Skeletal muscle satellite cell (primary cell): ENCODE measurements around the gene NACC1.
"Not testable (repeated sequence)": the region's sequence is repeated elsewhere in the genome, so short reads cannot be mapped to it uniquely, and the experiment has no call there.

Source experiments
- H3K27me3 ChIP-seq: 2 replicates; pipeline ENCODE4 v1.7.0; 2013; ENCODE audit warnings: low read length; ENCODE audit not compliant: control insufficient read depth, insufficient read depth
- H3K36me3 ChIP-seq: 2 replicates; pipeline ENCODE4 v1.7.0; 2013; ENCODE audit warnings: mild to moderate bottlenecking, control low read depth, low read length; ENCODE audit not compliant: insufficient read depth
- H3K4me1 ChIP-seq: 2 replicates; pipeline ENCODE4 v1.7.0; 2013; ENCODE audit warnings: low read length; ENCODE audit not compliant: control insufficient read depth, insufficient read depth
- H3K4me2 ChIP-seq: 2 replicates; pipeline ENCODE4 v1.7.0; 2013; ENCODE audit warnings: mild to moderate bottlenecking, low read length
- H3K4me3 ChIP-seq: 2 replicates; pipeline ENCODE4 v1.7.0; 2013; ENCODE audit warnings: low read length
- H3K9ac ChIP-seq: 2 replicates; pipeline ENCODE4 v1.7.0; 2013; ENCODE audit warnings: mild to moderate bottlenecking, low read depth, low read length, moderate library complexity
- H3K9me3 ChIP-seq: replicated peaks from 2 replicates; pipeline ENCODE4 v1.7.0; 2013; ENCODE audit warnings: mild to moderate bottlenecking, control low read depth, low read length

Gene NACC1

DNA sequence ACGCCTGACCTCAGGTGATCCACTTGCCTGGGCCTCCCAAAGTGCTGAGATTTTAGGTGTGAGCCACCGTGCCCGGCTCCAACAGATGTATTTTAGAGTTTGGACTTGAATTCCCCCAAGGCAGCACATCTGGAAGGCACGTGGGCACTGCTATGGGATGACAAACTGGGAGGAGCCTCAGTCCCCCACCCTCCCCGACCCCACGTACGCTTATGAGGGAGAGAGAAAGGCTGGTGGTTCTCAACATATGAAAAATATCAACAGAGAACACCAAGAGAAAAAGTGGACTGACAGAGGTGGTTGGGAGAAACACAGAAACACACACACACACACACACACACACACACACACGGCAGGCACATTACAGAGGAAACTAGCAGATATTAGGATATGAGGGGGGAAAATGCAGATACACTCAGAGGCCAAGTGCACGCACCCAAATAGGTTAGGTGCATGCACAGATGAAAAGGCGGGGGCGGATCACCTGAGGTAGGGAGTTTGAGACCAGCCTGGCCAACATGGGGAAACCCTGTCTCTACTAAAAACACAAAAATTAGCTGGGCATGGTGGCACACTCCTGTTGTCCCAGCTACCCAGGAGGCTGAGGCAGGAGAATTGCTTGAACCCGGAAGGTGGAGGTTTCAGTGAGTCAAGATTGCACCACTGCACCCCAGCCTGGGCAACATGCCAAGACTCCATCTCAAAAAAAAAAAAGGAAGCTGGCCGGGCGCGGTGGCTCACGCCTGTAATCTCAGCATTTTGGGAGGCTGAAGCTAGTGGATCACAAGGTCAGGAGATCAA is 28.9 kb downstream of the NACC1 start:
- no peaks in the 10 kb centered on the region for H3K27me3 ChIP-seq
- H3K36me3 ChIP-seq = peaks cover 10% of the 10 kb centered on the region
- no peaks in the 10 kb centered on the region for H3K9me3 ChIP-seq
- H3K4me2 ChIP-seq = no peak overlapping the region
- no peak overlapping the region for H3K4me3 ChIP-seq
- H3K4me1 ChIP-seq = peaks cover 29% of the 10 kb centered on the region
- H3K9ac ChIP-seq = no peak overlapping the region

DNA sequence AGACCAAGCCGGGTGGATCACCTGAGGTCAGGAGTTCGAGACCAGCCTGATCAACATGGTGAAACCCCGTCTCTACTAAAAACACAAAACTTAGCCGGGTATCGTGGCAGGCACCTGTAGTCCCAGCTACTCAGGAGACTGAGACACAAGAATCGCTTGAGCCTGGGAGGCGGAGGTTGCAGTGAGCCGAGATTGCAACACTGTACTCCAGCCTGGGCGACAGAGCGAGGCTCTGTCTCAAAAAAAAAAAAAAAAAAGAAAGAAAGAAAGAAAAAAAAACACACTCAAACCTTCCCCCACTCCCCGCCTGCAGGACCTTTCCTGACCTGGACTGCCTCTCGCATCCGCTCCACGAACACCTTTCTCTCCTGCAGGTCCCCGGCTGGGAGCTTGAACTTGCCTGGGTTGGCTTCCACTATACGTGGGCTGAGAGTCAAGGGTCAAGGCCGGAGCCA is 31.1 kb downstream of the NACC1 start:
- Histone ChIP-seq H3K4me1 (peaks cover 15% of the 10 kb centered on the region), H3K9ac (peak overlapping the region; percentile 98), H3K4me2 (peak overlapping the region; percentile 93), H3K36me3 (peaks cover 18% of the 10 kb centered on the region), H3K4me3 (peak overlapping the region; percentile 90)
- not testable (repeated sequence) for H3K9me3 ChIP-seq, H3K27me3 ChIP-seq

DNA sequence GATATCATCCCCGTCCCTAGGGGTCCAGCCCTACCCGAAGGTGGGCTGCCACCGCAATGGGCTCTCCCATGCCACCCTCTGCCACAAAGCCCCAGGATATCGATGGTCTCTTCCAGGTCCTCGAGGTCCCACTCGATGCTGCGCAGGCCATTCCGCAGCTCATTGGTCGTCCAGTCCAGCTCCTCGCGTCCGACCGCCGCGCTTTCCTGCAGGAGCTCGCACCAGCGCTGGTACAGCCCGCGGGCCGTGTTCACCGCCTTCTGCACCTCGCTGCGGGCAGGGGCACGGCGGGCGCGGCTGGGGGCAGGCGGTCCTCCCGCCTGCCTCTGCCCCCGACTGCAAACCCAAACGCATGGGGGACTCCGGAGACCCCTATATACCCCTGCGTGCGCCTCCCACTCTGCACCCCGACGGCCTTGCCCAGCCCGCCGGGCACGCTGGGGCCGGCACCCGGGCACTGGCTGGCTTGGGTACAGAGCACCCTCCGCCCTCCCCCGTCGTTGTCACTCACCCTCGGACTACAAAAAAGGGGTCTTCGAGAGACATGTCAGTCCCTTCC is 31.6 kb downstream of the NACC1 start:
- no peaks in the 10 kb centered on the region for H3K9me3 ChIP-seq
- H3K4me3 ChIP-seq = peak overlapping the region; percentile 90
- H3K9ac ChIP-seq = peak overlapping the region; percentile 98
- no peaks in the 10 kb centered on the region for H3K27me3 ChIP-seq
- H3K4me1 ChIP-seq = peaks cover 12% of the 10 kb centered on the region
- peak overlapping the region; percentile 93 for H3K4me2 ChIP-seq
- peaks cover 18% of the 10 kb centered on the region for H3K36me3 ChIP-seq

DNA sequence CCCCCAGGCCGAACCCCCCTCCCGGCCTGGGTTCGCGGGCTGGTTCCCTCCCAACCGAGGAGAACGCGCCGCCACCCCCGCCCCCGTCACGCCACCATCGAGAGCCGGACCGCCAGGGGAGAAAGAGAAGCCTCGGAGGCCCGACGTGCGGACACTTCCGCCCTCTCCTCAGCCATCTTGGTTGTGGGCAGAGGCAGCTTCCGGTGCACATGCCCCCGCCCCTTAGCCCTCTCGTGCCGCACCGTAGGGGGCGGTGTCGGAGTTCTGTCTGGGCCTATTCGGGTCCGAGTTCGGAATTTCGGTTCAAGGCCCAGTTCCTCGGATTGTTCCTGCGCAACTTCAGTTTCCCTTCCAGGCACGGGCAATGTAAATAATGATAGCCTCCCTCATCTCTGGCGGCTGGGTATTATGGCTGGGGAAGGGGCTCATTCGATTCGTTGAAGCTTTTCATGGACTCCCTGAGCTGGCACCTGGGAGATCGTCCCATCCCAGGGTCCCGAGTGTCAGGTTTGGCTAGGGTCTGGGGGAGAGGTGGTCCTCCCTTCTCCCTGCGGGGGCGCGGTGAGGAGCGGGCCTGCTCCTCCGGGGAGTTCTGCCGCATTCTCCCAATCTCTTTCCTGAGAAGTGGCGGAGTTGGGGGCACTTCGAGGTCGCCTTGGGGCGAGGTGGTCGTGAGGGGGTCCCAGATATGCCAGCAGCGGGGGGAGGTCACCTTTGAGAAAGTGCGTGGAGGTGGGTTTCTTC is 32.3 kb downstream of the NACC1 start, which contains the start of the genes IER2 and STX10:
Gene IER2 (plus strand): TSS at position 225 of the 744 bp plus-strand sequence. CDS start 2,776 bp downstream, outside the sequence.
Gene STX10 (minus strand): TSS at position 189 of the 744 bp plus-strand sequence. CDS start 202 bp downstream, outside the sequence.
- Histone ChIP-seq H3K27me3 (no peaks in the 10 kb centered on the region), H3K4me2 (peak within 1 kb of the TSS; percentile 93), H3K4me3 (peak within 1 kb of the TSS; percentile 90), H3K4me1 (peaks cover 17% of the 10 kb centered on the region), H3K36me3 (peaks cover 17% of the 10 kb centered on the region), H3K9me3 (no peaks in the 10 kb centered on the region), H3K9ac (peak within 1 kb of the TSS; percentile 98)

DNA sequence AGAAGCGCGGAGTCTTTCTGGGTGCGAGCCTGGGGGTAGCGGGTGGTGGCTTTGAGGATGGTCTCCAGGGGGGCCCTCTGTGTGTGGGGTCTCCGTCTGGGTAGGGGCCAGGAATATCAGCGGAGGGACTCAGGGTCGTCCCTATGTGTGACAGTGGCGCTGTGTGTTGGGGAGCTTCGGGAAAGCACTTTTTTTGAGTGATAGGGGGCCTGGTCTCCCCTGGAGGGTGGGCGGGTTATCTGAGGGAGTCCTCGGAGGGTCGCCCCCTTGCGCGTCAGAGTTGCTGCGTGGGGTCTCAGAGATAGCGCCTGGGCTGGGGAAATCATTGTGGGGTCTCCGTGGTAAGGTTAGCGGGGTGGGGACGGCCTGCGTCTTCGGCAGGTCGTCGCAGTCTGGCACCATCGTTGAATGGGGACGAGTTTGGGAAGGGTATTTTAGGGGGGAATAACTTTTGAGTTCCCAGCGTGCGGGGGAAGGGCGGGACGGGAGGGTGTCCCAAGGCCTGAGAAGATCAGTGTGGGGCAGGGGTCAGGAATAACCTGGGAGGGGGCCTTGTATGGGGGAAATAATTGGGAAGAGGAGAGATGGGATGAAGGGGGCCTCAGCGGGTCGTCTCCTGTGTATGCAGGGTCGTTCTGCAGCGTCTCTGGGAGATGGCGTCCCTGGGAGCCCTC is 33.0 kb downstream of the NACC1 start:
- peaks cover 17% of the 10 kb centered on the region for H3K36me3 ChIP-seq
- H3K4me2 ChIP-seq = peak overlapping the region; percentile 93
- H3K9ac ChIP-seq = peak overlapping the region; percentile 98
- peaks cover 24% of the 10 kb centered on the region for H3K4me1 ChIP-seq
- H3K4me3 ChIP-seq = peak overlapping the region; percentile 90
- H3K27me3 ChIP-seq = no peaks in the 10 kb centered on the region
- no peaks in the 10 kb centered on the region for H3K9me3 ChIP-seq

DNA sequence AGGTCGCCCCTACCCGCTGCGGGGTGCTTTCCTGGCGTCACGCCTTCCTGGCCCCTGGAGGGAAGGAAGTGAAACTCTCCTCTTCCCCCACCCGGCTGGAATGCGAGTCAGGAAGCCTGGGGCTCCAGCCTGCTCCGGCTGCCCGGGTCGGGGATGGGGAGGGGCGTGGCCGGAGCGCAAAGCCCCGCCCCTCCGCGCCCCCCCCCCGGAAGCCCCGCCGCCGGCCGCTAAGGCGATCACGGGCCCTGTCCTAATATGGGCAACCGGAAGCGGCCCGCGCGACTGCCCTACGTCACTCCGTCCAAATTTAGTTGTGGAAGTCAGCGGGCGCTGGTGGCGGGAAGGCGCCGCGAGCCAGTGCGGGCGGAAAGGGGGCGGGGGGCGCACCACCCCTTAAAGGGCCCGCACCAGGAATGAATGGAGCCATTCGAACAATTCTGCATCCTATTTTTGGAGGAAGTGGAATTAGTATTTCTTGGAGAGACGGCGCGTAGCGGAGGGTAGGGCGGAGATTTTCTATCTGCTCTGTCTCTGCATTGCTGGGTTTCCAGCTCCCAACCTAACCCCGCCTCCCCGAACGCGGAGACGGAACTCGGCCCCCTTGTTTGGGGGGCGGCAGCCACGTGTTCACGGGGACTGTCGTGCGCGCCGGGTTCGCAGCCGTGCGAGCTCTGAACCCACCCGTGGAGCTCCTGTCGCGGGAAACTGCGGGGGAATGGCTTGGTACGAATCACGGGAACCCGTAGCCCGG is 33.7 kb downstream of the NACC1 start:
- Histone ChIP-seq H3K4me2 (peak overlapping the region; percentile 99), H3K9ac (peak overlapping the region; percentile 100), H3K4me1 (peaks cover 30% of the 10 kb centered on the region), H3K4me3 (peak overlapping the region; percentile 90), H3K36me3 (peaks cover 17% of the 10 kb centered on the region), H3K27me3 (no peaks in the 10 kb centered on the region), H3K9me3 (no peaks in the 10 kb centered on the region)

DNA sequence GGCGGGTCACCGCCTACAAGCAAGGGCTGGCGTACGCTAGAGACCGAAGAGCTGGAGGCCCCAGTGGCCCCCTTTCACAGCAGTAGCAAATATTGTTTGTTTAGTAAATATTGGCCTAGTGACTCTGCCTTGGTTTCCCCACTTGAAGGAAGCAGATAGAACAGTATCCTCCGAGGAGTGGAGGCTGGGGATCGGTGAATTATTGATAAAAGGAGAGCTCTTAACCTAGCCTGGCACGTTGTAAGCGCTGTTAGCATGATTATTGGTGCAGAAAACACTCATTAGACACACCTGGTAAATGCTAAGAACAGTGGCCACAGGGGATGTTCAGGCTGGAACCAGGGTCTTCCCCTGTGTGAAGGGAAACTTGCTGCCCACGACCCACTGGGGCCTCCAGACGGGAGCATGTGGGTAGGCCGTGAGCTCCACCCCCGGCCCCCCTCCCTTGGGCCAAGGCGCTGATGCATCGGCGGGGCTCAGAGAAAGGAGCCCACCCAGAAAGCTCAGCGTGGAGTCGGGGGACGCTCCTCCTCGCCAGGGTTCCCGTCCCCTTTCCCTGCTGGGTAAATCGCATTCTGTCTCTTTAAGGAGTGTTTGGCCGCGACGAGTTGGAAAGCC is 34.4 kb downstream of the NACC1 start:
- peak overlapping the region; percentile 100 for H3K9ac ChIP-seq

DNA sequence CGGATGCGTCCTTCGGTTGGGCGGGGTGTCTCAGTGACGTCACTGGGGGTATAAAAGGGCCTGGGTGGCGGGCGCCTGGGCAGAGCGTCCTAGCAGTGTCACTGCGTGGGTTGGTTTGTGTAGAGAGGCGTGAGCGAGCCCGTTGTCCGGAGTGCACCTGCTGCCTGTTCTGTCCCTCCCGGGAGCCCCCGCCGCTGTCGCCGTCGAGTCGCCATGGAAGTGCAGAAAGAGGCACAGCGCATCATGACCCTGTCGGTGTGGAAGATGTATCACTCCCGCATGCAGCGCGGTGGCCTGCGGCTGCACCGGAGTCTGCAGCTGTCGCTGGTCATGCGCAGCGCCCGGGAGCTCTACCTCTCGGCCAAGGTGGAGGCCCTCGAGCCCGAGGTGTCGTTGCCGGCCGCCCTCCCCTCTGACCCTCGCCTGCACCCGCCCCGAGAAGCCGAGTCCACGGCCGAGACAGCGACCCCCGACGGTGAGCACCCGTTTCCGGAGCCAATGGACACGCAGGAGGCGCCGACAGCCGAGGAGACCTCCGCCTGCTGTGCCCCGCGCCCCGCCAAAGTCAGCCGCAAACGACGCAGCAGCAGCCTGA is 35.0 kb downstream of the NACC1 start:
- Histone ChIP-seq H3K4me1 (peaks cover 27% of the 10 kb centered on the region), H3K36me3 (peaks cover 17% of the 10 kb centered on the region), H3K4me2 (peak overlapping the region; percentile 99), H3K9me3 (no peaks in the 10 kb centered on the region), H3K27me3 (no peaks in the 10 kb centered on the region), H3K4me3 (peak overlapping the region; percentile 89), H3K9ac (peak overlapping the region; percentile 100)

More for the DNA sequence above, 34.4 kb downstream of the NACC1 start:
- H3K27me3 ChIP-seq = no peaks in the 10 kb centered on the region
- H3K4me1 ChIP-seq = peaks cover 27% of the 10 kb centered on the region
- H3K36me3 ChIP-seq = peaks cover 17% of the 10 kb centered on the region
- H3K9me3 ChIP-seq = no peaks in the 10 kb centered on the region
- peak overlapping the region; percentile 89 for H3K4me3 ChIP-seq
- H3K4me2 ChIP-seq = peak overlapping the region; percentile 99

DNA sequence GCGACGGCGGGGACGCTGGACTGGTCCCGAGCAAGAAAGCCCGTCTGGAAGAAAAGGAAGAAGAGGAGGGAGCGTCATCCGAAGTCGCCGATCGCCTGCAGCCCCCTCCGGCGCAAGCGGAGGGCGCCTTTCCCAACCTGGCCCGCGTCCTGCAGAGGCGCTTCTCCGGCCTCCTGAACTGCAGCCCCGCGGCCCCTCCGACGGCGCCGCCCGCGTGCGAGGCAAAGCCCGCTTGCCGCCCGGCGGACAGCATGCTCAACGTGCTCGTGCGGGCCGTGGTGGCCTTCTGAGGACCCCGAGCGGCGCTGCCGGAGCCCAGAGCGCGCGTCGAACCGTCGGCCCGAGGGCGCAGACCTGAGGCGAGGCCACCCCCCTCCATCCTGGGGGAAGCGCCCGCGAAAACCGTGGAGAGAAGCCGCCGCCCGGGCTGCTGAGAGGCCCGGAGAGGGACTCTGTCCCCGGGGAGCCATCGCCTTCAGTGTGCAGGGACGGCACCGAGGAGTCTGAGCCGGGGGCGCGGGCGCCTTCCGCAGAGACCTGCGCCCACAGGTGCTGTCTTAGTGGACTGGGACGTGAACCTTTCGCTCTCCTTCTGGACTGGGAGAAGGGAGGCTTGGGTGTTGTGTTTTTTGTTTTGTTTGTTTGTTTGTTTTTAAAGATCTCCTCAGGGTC is 35.6 kb downstream of the NACC1 start:
- no peaks in the 10 kb centered on the region for H3K9me3 ChIP-seq
- H3K9ac ChIP-seq = peak overlapping the region; percentile 100
- peaks cover 17% of the 10 kb centered on the region for H3K36me3 ChIP-seq
- no peaks in the 10 kb centered on the region for H3K27me3 ChIP-seq
- H3K4me3 ChIP-seq = peak overlapping the region; percentile 89
- peak overlapping the region; percentile 99 for H3K4me2 ChIP-seq
- H3K4me1 ChIP-seq = peaks cover 27% of the 10 kb centered on the region
